PC-9 (cell line): Measurements from ENCODE around the gene DNAJC16.

Source experiments
- CTCF ChIP-seq: fragments of 200-600 bp; sonication (generic); conservative IDR thresholded peaks from 2 replicates; pipeline ENCODE4 v1.6.1; 2017; ENCODE audit warnings: mixed run types, antibody characterized with exemption, mild to moderate bottlenecking, moderate library complexity
- EZH2 ChIP-seq: fragments of 200-600 bp; sonication (generic); IDR thresholded peaks from 2 replicates; pipeline ENCODE4 v1.8.0; 2017; ENCODE audit warnings: antibody characterized with exemption, low read depth

DNA sequence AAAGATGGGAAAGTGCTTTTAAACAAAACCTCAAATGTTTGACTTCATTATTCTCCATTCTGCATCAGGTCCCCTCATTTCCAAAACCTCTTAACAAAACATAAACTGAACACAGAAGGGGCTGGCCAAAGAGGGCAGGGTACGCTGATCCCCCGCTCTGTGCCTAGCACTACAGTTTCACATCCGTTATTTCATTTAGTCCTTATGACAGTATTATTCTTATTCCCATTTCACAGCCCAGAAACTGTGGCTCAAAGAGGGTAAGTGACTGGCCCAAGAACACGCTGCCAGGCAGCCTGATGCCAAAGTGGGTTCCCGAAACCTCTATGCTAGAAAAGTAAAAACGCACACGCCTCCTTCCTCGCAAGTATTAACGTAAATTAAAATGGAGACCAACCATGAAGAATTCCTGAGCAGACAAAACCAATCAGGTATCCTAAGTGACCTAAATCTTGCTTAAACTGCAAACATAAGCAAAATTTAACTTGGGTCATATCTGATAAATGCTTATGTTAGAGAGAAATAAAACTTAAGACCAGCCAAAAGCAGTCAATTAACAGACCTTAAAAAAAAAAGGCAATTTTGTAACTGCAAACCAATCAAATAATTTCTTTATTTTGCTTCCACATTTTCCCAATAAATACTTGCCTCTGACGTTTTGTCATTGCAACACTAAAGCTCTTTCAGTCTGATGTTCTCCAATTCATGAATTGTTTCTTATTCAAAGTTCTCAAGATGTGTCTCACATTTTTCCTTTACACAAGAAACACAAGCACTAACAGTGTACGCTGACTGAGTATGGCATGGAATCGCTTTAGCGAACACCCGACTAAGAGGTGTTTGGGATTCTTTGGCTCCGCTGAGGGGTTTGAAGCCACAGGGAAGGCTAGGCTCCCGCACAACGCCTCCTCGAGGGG is 3.3 kb upstream of the DNAJC16 start:
- TF ChIP-seq CTCF (no peak), EZH2 (no peak)
